HG03103 (cell line): Measurements from ENCODE around the gene CDK3.
"Not testable (repeated sequence)": the region's sequence is repeated elsewhere in the genome, so short reads cannot be mapped to it uniquely, and the experiment has no call there.

ENCODE experiments used
- ATAC-seq: cut with Tn5 transposase; IDR thresholded peaks from one replicate; pipeline ENCODE4 v1.9.1; 2021; ENCODE audit warnings: low read depth; ENCODE audit not compliant: unreplicated experiment

Gene CDK3

DNA sequence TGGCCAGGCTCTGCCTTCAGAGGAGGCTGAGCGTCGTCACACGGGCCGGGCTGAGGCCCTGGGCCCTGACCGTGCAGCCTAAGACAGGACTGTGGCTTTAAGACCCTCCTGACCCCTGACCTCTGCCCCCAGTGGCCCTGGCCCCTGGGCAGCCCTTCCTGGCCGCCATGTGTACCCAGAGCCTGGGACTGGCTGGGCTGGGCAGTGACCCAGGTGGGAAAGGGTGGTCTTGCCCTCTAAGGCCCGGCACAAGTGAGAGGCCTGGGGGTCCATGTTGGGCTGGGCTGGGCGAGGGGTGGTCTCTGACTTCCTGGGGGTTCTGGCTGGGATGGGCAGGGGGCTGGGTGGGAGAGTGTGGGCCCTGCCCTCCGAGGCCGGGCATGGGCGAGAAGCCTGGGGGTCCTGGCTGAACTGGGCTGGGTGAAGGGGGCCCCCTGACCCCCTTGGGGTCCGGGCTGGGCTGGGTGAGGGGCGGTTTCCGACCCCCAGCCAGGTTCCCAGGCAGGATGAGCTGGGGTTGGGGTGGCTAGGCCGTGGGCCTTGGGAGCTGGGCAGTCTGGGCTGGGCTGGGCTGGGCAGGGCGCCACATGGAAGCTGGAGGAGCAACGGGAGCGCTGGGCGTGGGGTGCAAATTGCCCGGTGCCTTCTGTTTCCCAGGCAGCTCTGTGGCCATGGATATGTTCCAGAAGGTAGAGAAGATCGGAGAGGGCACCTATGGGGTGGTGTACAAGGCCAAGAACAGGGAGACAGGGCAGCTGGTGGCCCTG is at the start of gene CDK3:
Gene CDK3, plus strand, starts transcription at position 101 of the 767 bp plus-strand sequence. Its CDS starts 571 bp downstream, at position 672.
- no peak for ATAC-seq

DNA sequence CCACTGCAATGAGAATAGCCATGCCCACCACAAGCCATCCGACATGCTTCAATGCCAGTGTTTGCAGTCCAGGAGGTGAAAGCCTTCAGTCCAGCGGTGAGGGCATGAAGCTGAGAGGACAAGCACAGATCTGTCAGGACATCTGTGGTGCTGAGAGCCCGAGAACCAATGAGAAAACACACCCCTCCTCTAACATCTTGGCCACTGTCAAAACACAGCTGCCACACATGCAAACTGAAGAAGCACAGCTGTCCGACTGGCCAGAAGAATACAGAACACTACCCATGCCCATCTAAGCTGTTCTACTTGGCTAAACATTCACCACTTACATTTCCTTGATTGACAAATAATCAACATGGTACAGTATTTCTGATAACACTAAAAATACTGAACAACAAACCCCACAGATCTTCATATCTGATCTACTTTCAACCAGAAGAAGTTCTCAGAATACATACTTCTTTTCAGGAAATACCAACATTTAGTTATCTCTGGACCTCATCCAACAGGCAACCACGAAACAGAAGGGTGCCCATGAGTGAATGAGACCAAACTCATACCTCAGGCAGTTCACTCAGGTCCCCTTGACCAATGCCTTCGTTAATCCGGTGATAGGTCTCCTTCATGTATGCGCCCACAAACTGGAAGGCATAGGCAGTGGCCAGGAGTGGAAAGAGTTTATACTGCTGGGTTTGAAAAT is 49.6 kb upstream of the CDK3 start:
- ATAC-seq: no peak

DNA sequence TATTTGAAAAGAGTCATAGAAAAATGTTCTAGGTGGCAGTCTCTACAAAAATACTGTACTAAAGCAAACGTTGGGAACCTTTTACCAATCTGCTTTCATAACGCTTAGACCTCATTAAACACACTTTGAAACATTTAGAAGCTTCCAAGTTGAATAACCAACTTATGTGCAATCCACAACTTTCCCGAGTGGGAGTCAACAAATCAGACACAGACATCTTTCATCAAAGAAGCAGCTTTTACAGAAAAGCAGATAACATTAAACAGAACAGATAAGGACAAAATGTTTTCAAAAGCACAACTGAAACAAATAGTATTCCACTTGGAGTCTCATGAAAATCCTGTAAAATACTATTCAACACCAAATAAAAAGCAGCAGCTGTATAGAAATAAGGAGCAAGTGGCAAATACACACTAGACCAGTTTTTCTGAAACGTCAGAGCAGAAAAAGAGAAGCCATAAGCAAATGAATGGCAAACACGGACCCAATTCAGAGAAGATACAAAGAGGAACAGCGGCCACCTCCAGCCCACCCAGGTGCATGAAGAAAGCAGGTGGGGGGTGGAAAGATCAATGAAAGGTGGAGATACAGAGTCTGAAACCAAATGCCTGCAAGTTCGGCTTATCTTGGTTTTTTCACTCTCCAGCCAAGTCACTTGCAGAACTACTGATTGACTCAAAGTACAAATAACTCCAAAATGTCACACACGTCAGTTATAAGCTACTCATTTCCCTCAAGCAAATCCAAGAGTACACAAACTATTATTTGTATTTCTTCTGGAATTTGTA is 41.4 kb upstream of the CDK3 start:
- ATAC-seq: no peak

DNA sequence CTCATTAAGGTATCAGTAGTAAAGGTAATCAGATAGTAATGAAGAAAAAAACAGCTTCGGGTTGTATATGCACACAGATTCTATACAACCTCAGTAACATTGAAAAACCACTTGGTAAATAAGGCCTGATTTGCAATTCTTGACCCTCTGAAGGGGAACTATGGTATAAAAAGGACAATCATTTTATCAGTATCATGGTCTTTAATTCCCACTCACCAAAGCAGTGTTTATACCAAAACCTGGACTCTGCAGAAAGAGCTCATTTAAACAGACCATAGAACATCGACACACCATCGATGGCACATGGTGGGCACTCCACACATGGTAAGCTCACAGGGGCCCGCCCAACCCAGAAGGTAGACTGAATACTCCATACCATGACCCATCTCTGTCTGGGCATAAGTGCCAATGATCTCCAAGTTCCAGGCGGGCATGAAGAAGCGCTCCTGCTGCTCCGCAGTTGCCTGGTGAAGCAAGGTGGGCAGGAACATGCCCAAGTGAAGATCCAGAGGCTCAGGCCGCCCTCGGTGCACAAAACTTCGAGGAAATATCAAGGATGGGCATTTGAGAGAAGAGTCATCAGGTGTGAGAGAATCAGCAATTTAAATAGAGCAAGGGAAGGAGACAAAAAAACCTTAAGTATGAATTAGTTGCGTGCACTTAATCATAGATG is 40.7 kb upstream of the CDK3 start:
- ATAC-seq: no peak

DNA sequence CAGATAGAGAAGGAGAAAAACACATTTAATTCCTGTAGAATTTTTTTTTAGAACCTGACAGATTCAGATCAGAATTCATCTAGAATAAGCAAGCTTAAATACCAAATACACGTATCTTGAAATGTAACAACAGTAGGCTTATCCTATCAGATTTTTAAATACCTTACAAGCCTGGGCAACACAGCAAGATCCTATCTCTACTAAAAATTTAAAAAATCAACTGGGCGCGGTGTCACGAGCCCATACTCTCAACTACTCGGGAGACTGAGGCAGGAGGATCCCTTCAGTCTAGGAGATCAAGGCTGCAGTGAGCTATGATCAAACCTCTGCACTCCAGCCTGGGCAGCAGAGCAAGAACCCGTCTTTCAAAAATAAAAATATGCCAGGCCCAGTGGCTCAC is 35.2 kb upstream of the CDK3 start:
- ATAC-seq: no peak

DNA sequence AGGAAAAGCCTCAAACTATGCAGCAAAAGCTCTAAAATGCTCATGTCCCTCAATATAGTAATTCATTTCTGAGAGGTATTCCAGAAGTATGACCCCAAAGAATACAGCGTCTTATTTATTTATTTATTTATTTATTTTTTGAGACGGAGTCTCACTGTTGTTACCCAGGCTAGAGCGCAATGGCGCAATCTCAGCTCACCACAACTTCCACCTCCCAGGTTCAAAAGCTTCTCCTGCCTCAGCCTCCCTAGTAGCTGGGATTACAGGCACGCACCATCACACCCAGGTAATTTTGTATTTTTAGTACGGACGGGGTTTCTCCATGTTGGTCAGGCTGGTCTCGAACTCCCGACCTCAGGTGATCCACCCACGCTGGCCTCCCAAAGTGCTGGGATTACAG is 31.6 kb upstream of the CDK3 start:
- ATAC-seq: not testable (repeated sequence)

DNA sequence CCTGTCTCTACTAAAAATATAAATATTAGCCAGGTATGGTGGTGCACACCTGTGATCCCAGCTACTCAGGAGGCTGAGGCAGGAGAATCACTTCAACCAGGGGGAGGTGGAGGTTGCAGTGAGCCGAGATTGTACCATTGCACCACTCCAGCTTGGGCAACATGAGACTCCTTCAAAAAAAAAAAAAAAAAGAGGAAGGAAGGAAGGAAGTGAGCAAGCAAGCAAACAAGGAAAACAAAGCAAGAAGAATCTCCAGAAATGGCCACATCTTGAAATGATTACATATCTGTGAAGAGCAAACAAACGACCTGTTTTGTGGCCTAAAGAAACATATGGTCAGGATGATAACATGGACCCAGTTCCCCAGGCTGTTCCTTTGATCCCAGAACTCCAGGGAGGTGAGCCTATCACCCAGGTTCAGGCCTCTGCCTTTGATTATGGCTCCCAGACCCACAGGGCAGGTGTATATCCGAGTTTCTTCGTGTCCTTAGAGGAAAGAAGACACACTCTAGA is 30.6 kb upstream of the CDK3 start:
- ATAC-seq: no peak

DNA sequence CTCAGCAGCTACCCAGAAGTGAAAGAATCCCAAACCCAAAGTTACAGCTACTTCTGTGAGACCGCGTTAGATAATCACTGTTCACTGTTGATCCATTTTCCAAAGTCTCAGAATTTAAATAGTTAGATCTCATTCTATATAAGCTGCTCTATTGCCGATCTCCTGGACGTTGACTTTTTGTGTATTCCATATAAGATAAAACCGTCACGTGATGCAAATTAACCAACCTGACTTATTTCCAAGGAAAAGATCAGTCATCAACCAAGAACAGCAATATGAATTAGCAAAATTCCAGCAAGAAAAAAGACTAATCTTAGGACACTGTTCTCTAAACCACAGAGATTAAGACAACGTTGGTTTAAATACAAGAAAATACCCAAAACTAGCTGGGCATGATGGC is 30.0 kb upstream of the CDK3 start:
- no peak for ATAC-seq

DNA sequence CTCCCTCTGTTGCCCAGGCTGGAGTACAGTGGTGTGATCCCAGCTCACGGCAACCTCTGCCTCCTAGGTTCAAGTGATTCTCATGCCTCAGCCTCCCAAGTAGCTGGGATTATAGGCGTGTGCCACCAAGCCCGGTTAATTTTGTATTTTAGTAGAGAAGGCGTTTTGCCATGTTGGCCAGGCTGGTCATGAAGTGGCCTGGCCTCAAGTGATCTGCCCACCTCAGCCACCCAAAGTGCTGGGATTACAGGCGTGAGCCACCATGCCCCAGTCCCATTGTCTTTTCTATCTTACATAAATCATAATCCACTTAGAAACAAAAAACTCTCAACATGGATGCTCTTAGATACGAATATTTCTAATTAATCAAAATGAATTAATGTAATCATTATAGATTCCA is 25.5 kb upstream of the CDK3 start:
- ATAC-seq: not testable (repeated sequence)

DNA sequence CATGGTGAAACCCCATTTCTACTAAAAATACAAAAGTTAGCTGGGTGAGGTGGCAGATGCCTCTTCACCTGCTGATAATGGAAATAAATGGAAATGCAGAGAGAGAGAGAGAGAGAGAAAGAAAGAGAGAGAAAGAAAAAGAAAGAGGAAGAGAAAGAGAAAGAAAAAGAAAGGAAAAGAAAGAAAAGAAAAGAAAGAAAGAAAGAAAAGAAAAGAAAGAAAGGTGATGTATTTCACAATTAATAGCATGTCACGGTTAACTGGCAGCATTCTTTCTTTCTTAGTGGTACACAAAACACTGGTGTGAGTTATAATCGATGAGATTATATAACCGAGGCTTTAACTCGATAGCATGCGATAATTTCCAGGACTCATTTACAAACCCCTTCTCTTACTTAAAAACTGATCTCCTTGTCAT is 24.9 kb upstream of the CDK3 start:
- no peak for ATAC-seq

DNA sequence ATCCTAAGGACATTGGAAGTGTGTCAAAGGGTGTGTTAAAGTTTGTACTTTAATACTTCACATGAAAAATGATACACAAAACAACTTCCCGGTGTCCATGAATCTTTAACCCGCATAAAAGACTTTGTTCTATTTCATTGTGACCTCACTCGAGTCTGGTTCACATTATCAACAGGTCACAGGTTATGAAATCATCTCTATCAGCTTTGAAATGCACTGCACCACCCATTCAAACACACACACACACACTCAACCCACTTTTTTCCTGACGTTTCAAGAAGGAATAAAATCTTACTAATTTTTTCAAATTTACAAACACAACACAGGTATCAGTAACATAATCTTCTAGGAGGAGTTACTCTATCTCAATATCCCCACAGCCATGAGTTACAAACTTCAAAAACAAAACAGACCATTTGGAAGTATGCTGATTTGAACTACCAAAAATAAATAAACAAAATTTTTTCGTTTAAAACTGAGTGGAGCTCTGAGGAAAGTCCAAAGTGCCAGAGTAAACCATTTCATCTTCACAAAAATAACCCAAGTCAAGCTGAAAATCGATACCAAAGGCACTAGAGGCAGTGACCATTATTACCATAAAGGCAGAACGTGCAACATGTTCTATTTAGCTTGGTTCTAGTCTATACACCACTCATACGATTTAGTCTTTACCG is 24.3 kb upstream of the CDK3 start:
- no peak for ATAC-seq

DNA sequence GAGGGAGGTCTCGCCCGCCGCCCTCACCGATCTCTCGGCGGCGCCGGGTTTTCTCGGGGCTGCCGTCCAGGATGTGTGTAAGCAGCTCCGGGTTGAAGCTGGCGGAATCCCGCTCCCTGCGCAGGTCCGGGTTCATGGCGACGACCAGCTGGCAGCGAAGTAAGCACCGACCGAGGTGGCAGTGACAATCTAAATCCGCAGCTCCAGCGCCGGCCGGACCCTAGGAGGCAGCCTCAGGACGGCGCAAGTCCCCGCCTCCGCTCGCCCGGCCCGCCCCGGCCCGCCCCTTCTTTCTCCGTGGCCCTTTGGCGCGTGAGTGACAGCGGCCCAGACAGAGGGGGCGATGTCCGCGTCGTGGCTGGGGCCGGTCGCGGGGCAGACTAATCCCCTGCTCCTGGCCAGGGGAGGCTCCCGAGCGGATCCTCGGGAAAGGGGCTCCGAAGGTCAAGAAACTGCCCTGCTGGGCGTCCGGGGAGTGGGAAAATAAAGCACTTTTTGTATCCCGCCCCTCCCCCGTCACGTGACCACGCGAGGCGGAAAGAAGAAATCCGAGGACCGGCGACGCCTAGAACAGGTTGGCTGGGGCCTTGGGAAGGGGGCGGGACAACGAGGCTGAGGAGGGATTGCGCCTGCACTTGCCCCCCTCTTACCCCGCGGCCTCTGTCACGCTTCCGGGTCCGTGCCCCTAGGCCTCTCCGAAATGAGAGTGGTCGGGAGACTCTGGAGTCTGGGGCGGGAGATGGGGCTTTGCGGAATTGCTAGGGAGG is 21.5 kb upstream of the CDK3 start, which contains the start of the genes ACOX1 and TEN1:
Gene ACOX1, minus strand, starts transcription at position 229 of the 767 bp plus-strand sequence. Its CDS starts 93 bp downstream, at position 136.
Gene TEN1, plus strand, starts transcription at position 303 of the 767 bp plus-strand sequence. CDS start 6,953 bp downstream, outside the sequence.
- ATAC-seq: peak; percentile 83

DNA sequence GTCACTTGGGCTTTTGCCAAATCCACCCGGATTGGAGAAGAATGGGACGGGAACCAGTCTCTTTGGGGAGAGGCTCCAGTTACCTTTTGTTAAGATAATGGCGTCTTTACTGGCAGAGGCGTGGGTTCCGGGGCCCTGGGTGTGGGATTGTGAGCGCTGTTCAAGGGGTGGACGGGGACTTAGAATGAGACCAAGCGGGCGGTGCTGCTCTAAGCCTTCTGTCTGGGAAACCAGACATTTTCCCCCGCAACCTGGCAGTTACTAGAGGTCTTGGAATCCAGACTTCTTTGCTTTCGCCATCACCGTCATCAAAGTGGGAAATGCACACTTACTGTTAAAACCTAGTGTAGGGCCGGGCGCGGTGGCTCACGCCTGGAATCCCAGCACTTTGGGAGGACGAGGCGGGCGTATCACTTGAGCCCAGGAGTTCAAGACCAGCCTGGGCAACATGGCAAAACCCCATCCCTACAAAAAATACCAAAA is 20.9 kb upstream of the CDK3 start:
- ATAC-seq: no peak

DNA sequence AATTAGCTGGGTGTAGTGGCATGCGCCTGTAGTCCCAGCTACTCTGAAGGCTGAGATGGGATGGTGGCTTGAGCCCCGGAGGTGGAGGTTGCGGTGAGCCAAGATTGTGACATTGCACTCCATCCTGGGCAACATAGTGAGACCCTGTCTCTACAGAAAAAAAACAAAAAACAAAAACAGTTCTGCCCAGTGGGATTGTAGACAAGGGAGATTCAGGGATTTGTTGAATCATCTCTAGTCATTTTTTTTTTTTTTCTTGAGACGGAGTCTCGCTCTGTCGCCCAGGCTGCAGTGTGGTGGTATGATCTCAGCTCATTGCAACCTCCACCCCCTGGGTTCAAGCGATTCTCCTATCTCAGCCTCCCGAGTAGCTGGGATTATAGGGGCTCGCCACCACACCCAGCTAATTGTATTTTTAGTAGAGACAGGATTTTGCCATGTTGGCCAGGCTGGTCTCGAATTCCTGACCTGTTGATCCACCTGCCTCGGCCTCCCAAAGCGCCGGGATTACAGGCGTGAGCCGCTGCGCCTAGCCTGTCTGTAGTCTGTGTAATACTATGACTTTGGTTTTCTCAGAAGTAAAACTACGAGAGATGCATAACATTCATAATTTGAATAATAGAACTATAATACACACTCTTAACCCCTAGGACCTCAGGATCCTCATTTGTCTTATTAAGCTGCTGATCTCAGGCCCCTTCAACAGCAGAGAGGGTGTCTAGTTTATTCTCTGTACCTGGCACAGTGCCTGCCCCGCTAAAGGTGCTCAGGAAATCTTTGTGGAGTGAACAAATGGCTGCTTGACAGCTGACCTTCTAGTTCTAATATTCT is 20.3 kb upstream of the CDK3 start:
- ATAC-seq: no peak

DNA sequence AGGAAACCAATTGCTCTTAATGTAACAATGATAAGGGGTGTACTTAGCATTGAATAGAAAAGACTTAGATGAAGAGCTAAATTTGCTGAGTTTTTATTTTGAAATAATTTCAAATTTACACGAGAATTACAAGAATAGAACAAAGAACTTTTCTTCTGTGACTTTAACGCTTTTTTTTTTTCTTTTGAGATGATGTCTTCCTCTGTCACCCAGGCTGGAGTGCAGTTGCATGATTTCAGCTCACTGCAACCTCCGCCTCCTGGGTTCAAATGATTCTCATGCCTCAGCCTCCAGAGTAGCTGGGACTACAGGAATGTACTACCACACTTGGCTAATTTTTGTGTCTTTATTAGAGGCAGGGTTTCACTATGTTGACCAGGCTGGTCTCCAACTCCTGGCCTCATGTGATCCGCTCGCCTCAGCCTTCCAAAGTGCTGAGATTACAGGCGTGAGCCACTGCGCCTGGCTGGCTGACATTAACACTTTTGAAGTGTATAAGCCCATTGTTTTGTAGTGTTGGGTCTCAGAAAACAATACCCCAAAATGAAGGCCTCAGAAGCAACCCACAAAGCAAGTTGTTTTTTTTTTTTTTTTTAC is 19.5 kb upstream of the CDK3 start:
- no peak for ATAC-seq

DNA sequence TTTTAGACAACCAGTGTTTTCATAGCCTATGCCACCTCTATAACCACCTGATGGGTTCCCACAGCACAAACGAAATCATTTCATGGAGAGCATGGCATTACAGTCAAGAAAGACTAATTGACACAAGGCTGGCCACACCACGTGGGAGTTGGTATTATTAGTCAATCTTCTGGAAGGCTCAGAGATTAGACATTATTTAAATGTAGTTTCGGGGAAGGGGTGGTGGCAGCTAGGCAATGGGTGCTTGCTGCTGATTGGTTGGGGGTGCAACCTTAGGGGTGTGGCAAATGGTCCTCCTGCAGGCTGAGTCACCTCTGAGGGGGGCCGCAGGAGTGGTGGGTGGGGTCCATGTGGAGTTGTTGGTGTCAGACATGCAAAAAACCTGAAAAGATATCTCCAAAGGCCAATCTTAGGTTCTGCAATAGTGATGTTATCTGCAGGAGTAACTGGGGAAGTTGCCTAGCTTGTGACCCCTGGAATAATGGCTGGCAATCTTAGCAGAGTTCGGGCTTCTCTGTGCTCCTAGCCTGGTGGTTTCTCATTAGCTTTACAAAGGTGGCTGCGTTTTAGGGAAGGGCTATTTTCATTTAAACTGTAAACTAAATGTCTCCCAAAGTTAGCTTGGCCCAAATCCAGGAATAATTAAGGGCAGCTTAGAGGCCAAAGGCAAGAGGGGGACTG is 17.0 kb upstream of the CDK3 start:
- no peak for ATAC-seq

DNA sequence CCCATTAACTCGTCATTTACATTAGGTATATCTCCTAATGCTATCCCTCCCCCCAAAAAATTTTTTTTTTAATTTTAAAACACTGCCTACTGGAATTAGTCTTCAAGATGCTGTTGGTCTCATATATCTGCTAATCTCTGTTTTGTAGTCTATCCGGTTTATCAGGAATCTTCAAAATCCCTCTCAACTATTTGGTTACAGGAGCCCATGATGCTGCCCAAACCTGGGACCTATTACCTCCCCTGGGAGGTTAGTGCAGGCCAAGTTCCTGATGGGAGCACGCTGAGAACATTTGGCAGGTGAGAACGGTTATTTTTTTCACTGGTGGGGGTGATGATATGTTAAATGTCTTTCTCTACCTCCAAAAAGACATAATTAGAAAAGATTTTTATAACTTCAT is 14.7 kb upstream of the CDK3 start:
- ATAC-seq: no peak
